ENCODE measurements around the gene EXOC4. TPM values are rescaled to one million over a fixed set of nuclear protein-coding genes. Genes with fewer than 3 reads are reported as not detected.
A peak's percentile ranks its signal among the peaks of the same experiment; 100 is the strongest.

Gene EXOC4
- total RNA-seq, 4 donors from 2014 or later: 36.6 to 64.0 (median 57.4) TPM

DNA sequence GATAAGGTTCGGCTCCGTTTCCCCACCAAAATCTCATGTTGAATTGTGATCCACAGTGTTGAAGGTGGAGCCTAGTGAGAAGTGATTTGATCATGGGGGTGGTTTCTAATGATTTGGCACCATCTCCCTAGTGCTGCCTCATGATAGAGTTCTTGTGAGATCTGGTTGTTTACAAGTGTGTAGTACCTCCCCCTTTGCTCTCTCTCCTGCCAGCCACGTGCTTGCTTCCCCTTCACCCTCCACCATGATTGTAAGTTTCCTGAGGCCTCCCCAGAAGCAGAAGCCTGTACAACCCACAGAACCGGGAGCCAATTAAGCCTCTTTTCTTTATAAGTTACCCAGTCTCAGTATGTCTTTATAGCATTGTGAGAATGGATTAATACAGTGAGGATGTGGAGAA lies 862.1 kb downstream of the EXOC4 start:
- TF ChIP-seq POLR2A (IDR thresholded peaks at IDR 0.05; ENCODE audit: low read depth) (no peak), EP300 (IDR thresholded peaks at IDR 0.05) (no peak), POLR2AphosphoS5 (IDR thresholded peaks at IDR 0.05) (no peak)
- TF ChIP-seq, protein P1, sequence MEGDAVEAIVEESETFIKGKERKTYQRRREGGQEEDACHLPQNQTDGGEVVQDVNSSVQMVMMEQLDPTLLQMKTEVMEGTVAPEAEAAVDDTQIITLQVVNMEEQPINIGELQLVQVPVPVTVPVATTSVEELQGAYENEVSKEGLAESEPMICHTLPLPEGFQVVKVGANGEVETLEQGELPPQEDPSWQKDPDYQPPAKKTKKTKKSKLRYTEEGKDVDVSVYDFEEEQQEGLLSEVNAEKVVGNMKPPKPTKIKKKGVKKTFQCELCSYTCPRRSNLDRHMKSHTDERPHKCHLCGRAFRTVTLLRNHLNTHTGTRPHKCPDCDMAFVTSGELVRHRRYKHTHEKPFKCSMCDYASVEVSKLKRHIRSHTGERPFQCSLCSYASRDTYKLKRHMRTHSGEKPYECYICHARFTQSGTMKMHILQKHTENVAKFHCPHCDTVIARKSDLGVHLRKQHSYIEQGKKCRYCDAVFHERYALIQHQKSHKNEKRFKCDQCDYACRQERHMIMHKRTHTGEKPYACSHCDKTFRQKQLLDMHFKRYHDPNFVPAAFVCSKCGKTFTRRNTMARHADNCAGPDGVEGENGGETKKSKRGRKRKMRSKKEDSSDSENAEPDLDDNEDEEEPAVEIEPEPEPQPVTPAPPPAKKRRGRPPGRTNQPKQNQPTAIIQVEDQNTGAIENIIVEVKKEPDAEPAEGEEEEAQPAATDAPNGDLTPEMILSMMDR (IDR thresholded peaks at IDR 0.05): no peak
- peak; percentile 57 for DNase-seq (ENCODE audit: extremely low spot score)
- intact Hi-C loops (cut with DNase I): no loop called here
- no peaks in the 10 kb centered on the region for H3K9me3 ChIP-seq
- H3K4me1 ChIP-seq: no peaks in the 10 kb centered on the region
- no peaks in the 10 kb centered on the region for H3K36me3 ChIP-seq
- H3K27ac ChIP-seq (replicated peaks in 1 of 4): no peak overlapping the region
- H3K4me3 ChIP-seq: no peak overlapping the region
- WGBS: 81% methylated on average over 4 of the region's 4 CpGs
- H3K27me3 ChIP-seq: no peaks in the 10 kb centered on the region

Small RNAs within 50 kb of the gene (small RNA-seq; reads per million reads assigned to genes)
- gene MIR6133: 0 reads per million in 3 donors

Other genes starting within 250 kb of the EXOC4 start
- 10 to 100 TPM; 58.6 to 74.3 (median 68.9) TPM for gene CHCHD3, start 171.0 kb upstream of the EXOC4 start, total RNA-seq